ENCODE data around the gene MINPP1.

- no peak for TF ChIP-seq CTCF (IDR thresholded peaks at IDR 0.05; ENCODE audit: insufficient read depth, low read depth, low read length)
- no peak for TF ChIP-seq EZH2 (IDR thresholded peaks at IDR 0.05; ENCODE audit: insufficient read depth, low read length)
Measured at GRCh38 chr10:87559392-87559791, 54.7 kb downstream of the MINPP1 start.

Measured in astrocyte (in vitro differentiated cells and primary cell).